ENCODE results near the gene RSF1. TPM values are rescaled to one million over a fixed set of nuclear protein-coding genes. Genes with fewer than 3 reads are reported as not detected.

Gene RSF1
- polyA plus RNA-seq, 1 of the 3 experiments (the other 2 are of a cell fraction) = 8.4 TPM

DNA sequence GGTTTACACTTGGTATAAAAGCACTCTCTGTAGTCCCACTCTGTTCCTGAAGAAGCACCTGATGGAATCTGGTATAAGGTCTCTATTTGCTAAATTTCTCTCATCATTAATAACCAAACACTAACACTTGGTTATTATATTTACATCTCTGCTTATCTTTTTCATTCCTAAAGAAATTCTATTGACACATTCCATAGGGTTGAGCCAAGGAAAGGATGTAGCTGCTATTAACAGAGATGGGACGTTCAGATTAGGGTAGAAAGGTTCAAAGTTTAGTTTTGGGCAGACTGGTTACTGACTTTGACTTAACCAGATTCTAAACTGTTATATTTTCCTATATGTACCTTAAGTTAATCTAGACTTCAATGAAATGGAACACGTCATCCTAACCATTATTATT is 91.5 kb downstream of the RSF1 start:
- Histone ChIP-seq H3K4me2 (no peak overlapping the region), H3K79me2 (ENCODE audit: insufficient read depth) (peaks cover 4% of the 10 kb centered on the region; the same call in 1 of the 2 replicates), H3K4me3 (ENCODE audit: low read depth in 2 of 2, low read length in 1 of 2) (no peak overlapping the region), H2AFZ (ENCODE audit: low read depth) (no peak overlapping the region), H3K9me2 (no peaks in the 10 kb centered on the region), H3F3A (replicated peaks; ENCODE audit: insufficient read depth) (peaks cover 19% of the 10 kb centered on the region), H3K9me3 (no peaks in the 10 kb centered on the region), H3K9ac (no peak overlapping the region), H3K27ac (ENCODE audit: low read depth in 2 of 2, low read length in 1 of 2) (no peak overlapping the region), H3K27me3 (ENCODE audit: insufficient read depth) (no peaks in the 10 kb centered on the region), H3K4me1 (ENCODE audit: control insufficient read depth in 1 of 2, insufficient read depth in 2 of 2, low read depth in 1 of 2, low read length in 1 of 2) (no peaks in the 10 kb centered on the region), H4K20me1 (ENCODE audit: insufficient read depth) (no peaks in the 10 kb centered on the region), H3K36me3 (replicated peaks in 1 of 2; ENCODE audit: control insufficient read depth in 1 of 2, insufficient read depth in 2 of 2, low read length in 1 of 2) (peaks cover 17 to 56% of the 10 kb centered on the region in 2 experiments)
- ChIA-PET POLR2A (no interaction called here), CTCF (no interaction called here)
- no peak for DNase-seq
- 86% methylated on average over 2 of the region's 2 CpGs for WGBS (ENCODE audit: low lambda C conversion rate)
- TF ChIP-seq MXI1 (IDR thresholded peaks at IDR 0.05; ENCODE audit: low read depth, low read length) (no peak), TAF1 (IDR thresholded peaks at IDR 0.05; ENCODE audit: borderline replicate concordance, low read depth, low read length) (no peak), FOXM1 (IDR thresholded peaks at IDR 0.05; ENCODE audit: low read depth) (no peak), JUND (IDR thresholded peaks at IDR 0.05) (no peak), FOSL2 (IDR thresholded peaks at IDR 0.05; ENCODE audit: borderline replicate concordance, low read depth) (no peak), RAD21 (IDR thresholded peaks at IDR 0.05; ENCODE audit: low read length) (no peak), TEAD4 (IDR thresholded peaks at IDR 0.05; ENCODE audit: borderline replicate concordance, insufficient read depth) (no peak), TCF12 (IDR thresholded peaks at IDR 0.05) (no peak), FOXJ3 (CRISPR knock-in tag; IDR thresholded peaks at IDR 0.05) (no peak), SIN3A (IDR thresholded peaks at IDR 0.05; ENCODE audit: borderline replicate concordance, low read depth, low read length) (no peak)
- TF ChIP-seq, protein P1, sequence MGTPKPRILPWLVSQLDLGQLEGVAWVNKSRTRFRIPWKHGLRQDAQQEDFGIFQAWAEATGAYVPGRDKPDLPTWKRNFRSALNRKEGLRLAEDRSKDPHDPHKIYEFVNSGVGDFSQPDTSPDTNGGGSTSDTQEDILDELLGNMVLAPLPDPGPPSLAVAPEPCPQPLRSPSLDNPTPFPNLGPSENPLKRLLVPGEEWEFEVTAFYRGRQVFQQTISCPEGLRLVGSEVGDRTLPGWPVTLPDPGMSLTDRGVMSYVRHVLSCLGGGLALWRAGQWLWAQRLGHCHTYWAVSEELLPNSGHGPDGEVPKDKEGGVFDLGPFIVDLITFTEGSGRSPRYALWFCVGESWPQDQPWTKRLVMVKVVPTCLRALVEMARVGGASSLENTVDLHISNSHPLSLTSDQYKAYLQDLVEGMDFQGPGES (IDR thresholded peaks at IDR 0.05; ENCODE audit: low read depth, low read length) = no peak
- TF ChIP-seq, protein P2, sequence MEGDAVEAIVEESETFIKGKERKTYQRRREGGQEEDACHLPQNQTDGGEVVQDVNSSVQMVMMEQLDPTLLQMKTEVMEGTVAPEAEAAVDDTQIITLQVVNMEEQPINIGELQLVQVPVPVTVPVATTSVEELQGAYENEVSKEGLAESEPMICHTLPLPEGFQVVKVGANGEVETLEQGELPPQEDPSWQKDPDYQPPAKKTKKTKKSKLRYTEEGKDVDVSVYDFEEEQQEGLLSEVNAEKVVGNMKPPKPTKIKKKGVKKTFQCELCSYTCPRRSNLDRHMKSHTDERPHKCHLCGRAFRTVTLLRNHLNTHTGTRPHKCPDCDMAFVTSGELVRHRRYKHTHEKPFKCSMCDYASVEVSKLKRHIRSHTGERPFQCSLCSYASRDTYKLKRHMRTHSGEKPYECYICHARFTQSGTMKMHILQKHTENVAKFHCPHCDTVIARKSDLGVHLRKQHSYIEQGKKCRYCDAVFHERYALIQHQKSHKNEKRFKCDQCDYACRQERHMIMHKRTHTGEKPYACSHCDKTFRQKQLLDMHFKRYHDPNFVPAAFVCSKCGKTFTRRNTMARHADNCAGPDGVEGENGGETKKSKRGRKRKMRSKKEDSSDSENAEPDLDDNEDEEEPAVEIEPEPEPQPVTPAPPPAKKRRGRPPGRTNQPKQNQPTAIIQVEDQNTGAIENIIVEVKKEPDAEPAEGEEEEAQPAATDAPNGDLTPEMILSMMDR (IDR thresholded peaks at IDR 0.05) = no peak
- TF ChIP-seq, protein P3, sequence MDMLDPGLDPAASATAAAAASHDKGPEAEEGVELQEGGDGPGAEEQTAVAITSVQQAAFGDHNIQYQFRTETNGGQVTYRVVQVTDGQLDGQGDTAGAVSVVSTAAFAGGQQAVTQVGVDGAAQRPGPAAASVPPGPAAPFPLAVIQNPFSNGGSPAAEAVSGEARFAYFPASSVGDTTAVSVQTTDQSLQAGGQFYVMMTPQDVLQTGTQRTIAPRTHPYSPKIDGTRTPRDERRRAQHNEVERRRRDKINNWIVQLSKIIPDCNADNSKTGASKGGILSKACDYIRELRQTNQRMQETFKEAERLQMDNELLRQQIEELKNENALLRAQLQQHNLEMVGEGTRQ (IDR thresholded peaks at IDR 0.05; ENCODE audit: borderline replicate concordance, low read depth, low read length) = no peak

DNA sequence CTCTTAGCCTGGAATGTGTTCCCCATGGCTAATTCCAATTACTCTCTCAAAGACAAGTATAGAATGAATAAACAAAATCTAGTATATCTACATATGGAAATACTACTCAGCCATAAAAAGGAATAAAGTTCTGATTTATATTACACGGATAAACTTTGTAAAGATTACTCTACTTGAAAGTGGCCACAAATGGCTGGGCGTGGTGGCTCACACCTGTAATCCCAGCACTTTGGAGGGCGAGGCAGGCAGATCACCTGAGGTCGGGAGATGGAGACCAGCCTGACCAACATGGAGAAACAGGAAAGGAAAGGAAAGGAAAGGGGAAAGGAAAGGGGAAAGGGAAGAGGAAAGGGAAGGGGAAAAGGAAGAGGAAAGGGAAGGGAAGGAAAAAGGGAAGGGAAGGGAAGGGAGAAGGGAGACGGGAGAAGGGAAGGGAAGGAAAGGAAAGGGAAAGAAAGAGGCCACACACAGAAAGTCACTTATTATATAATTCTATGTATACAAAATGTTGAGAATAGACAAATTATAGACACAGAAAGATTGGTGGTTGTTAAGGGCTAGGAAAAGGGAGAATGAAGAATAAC is 92.2 kb downstream of the RSF1 start:
- WGBS (ENCODE audit: low lambda C conversion rate) = 94% methylated on average over 5 of the region's 5 CpGs
- ChIA-PET POLR2A (no interaction called here), CTCF (no interaction called here)

More for the DNA sequence above, 92.2 kb downstream of the RSF1 start:
- Histone ChIP-seq H3K27me3 (ENCODE audit: insufficient read depth) (no peaks in the 10 kb centered on the region), H3K36me3 (replicated peaks in 1 of 2; ENCODE audit: control insufficient read depth in 1 of 2, insufficient read depth in 2 of 2, low read length in 1 of 2) (peaks cover 23 to 58% of the 10 kb centered on the region in 2 experiments), H3K27ac (ENCODE audit: low read depth in 2 of 2, low read length in 1 of 2) (no peak overlapping the region), H3F3A (replicated peaks; ENCODE audit: insufficient read depth) (peaks cover 19% of the 10 kb centered on the region), H4K20me1 (ENCODE audit: insufficient read depth) (no peaks in the 10 kb centered on the region), H3K9me3 (no peaks in the 10 kb centered on the region), H3K79me2 (ENCODE audit: insufficient read depth) (peaks cover 4% of the 10 kb centered on the region; the same call in 1 of the 2 replicates), H3K4me3 (ENCODE audit: low read depth in 2 of 2, low read length in 1 of 2) (no peak overlapping the region), H3K4me2 (no peak overlapping the region), H3K9me2 (no peaks in the 10 kb centered on the region), H3K9ac (no peak overlapping the region), H3K4me1 (ENCODE audit: control insufficient read depth in 1 of 2, insufficient read depth in 2 of 2, low read depth in 1 of 2, low read length in 1 of 2) (no peaks in the 10 kb centered on the region), H2AFZ (ENCODE audit: low read depth) (no peak overlapping the region)
- DNase-seq = no peak
- TF ChIP-seq GATA2 (CRISPR knock-in tag; IDR thresholded peaks at IDR 0.05) = no peak
- no peak for TF ChIP-seq ELF1 (IDR thresholded peaks at IDR 0.05)
- TF ChIP-seq, protein P4, sequence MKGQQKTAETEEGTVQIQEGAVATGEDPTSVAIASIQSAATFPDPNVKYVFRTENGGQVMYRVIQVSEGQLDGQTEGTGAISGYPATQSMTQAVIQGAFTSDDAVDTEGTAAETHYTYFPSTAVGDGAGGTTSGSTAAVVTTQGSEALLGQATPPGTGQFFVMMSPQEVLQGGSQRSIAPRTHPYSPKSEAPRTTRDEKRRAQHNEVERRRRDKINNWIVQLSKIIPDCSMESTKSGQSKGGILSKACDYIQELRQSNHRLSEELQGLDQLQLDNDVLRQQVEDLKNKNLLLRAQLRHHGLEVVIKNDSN (IDR thresholded peaks at IDR 0.05; ENCODE audit: borderline replicate concordance, low read depth) = no peak
- TF ChIP-seq EP300 (IDR thresholded peaks at IDR 0.05; ENCODE audit: borderline replicate concordance in 1 of 2, low read depth in 1 of 2, low read length in 1 of 2) = no peak
- no peak for TF ChIP-seq JUND (IDR thresholded peaks at IDR 0.05)
- TF ChIP-seq EZH2phosphoT487 (IDR thresholded peaks at IDR 0.05; ENCODE audit: borderline replicate concordance, low read depth) = no peak
- no peak for TF ChIP-seq FOXM1 (IDR thresholded peaks at IDR 0.05; ENCODE audit: low read depth)
- TF ChIP-seq RXRA (IDR thresholded peaks at IDR 0.05; ENCODE audit: borderline replicate concordance, low read depth) = no peak

All from SK-N-SH (cell line).